ENCODE data around the gene FAM98C.

Gene FAM98C

DNA sequence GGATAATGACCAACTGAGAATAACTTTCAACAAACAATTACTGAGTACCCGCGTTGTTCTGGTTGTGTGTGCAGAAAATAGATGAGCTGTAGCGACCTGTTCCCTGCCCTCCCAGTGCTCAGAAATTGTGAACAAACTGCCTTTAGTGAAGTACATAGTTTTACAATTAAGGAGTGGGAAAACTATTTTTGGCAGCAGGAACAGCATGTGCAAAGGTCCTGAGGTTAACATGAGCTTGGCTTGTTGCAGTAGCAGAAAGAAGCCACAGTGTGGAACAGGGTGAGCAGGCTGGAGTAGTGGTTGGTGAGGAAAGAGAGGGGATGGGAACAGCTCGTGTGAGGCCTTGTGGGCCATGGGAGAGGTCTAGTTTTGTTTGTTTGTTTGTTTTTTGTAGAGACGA is 46.6 kb downstream of the FAM98C start:
- TF ChIP-seq, protein P1, sequence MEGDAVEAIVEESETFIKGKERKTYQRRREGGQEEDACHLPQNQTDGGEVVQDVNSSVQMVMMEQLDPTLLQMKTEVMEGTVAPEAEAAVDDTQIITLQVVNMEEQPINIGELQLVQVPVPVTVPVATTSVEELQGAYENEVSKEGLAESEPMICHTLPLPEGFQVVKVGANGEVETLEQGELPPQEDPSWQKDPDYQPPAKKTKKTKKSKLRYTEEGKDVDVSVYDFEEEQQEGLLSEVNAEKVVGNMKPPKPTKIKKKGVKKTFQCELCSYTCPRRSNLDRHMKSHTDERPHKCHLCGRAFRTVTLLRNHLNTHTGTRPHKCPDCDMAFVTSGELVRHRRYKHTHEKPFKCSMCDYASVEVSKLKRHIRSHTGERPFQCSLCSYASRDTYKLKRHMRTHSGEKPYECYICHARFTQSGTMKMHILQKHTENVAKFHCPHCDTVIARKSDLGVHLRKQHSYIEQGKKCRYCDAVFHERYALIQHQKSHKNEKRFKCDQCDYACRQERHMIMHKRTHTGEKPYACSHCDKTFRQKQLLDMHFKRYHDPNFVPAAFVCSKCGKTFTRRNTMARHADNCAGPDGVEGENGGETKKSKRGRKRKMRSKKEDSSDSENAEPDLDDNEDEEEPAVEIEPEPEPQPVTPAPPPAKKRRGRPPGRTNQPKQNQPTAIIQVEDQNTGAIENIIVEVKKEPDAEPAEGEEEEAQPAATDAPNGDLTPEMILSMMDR (IDR thresholded peaks at IDR 0.05; ENCODE audit: unreplicated experiment in 3 of 3) = no peak
- H3K9me3 Mint-ChIP-seq = no peaks in the 10 kb centered on the region
- no peak overlapping the region for H3K4me3 Mint-ChIP-seq
- H3K36me3 Mint-ChIP-seq (ENCODE audit: low read depth) = peaks cover 8% of the 10 kb centered on the region
- no peaks in the 10 kb centered on the region for H3K4me1 Mint-ChIP-seq
- no peak overlapping the region for H3K27ac Mint-ChIP-seq
- H3K27me3 Mint-ChIP-seq (ENCODE audit: low read depth) = no peaks in the 10 kb centered on the region

DNA sequence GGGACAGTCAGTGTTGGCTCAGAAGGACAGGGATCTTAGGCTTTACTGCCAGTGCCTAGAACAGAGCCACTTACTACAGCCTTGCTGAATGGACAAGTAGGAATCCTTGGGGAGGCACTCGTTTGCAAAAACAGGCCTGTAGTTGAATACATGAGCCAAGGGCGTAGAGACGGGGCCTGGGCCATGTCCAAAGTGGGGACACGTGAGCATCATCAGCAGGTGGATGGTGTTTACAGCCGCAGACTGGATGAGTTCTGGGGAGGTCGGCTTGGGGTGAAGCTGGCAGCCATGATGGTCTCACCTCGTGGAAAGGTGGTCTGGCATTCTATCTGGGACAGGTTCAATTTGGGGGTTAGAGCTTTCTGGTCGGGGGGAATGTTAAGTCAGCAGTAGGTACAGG is 48.1 kb downstream of the FAM98C start:
- H3K4me3 Mint-ChIP-seq = no peak overlapping the region
- peaks cover 8% of the 10 kb centered on the region for H3K36me3 Mint-ChIP-seq (ENCODE audit: low read depth)
- TF ChIP-seq, protein P1 (IDR thresholded peaks at IDR 0.05; ENCODE audit: unreplicated experiment in 3 of 3) = no peak
- no peaks in the 10 kb centered on the region for H3K4me1 Mint-ChIP-seq
- no peaks in the 10 kb centered on the region for H3K27me3 Mint-ChIP-seq (ENCODE audit: low read depth)
- H3K9me3 Mint-ChIP-seq = no peaks in the 10 kb centered on the region
- no peak overlapping the region for H3K27ac Mint-ChIP-seq

DNA sequence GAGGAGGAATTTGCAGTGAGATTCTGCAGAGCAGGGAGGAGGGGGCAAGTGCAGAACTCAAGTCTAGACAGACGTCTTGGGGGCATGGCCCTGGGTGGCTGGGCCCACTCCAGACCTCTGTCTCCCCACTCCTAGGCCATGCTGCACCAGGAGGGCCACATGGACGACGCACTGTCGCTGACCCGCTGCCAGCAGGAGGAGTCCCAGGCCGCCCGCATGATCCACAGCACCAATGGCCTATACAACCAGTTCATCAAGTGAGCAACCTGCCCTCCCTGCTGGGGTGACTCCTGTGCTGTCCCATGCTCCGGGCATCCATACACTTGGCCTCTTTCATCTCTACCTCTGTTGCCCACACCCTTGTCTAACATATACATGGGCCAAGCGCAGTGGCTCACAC is 48.7 kb downstream of the FAM98C start:
- Mint-ChIP-seq H3K4me3 (no peak overlapping the region), H3K27ac (no peak overlapping the region)

DNA sequence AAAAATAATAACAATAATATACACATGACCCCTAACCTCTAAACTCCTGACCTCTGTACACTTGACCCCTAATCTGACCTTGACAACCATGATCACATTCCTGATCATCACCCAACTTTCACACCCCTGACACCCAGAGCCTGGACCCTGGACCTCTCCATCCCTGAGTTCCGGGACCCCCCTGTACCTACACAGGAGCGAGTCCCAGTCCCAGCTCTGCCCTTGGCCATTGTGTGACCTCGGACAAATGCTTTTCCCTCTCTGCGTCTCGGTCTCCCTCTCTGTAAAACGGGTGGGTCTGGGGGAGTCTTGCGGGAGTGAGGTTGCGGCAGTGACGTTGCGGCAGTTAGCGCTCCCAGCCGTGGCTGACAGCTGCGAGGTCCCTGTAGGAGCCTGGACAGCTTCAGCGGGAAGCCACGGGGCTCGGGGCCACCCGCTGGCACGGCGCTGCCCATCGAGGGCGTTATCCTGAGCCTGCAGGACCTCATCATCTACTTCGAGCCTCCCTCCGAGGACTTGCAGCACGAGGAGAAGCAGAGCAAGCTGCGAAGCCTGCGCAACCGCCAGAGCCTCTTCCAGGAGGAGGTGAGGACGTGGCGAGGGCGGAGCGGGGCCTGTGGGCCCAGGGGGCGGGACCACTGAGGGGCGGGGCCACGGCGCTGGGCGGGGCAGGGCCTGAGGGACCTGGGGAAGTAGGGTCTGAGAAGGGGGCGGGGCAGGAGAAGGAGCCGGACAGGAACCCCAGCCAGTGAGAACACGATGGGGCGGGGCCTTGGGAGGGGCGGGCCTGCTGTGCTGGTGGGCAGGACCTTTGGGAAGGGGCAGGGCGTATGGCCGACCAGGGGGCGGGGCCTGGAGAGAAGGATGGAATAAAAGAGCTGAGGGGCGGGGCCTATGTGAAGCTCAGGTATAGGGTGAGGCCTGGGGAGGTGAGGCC is 49.8 kb downstream of the FAM98C start:
- H3K27ac Mint-ChIP-seq = no peak overlapping the region
- peaks cover 17% of the 10 kb centered on the region for H3K36me3 Mint-ChIP-seq (ENCODE audit: low read depth)
- no peaks in the 10 kb centered on the region for H3K9me3 Mint-ChIP-seq
- no peak overlapping the region for H3K4me3 Mint-ChIP-seq
- no peaks in the 10 kb centered on the region for H3K4me1 Mint-ChIP-seq
- TF ChIP-seq, protein P1 (IDR thresholded peaks at IDR 0.05; ENCODE audit: unreplicated experiment in 3 of 3) = no peak
- no peaks in the 10 kb centered on the region for H3K27me3 Mint-ChIP-seq (ENCODE audit: low read depth)

More for the DNA sequence above, 48.7 kb downstream of the FAM98C start:
- no peaks in the 10 kb centered on the region for H3K27me3 Mint-ChIP-seq (ENCODE audit: low read depth)
- no peaks in the 10 kb centered on the region for H3K4me1 Mint-ChIP-seq
- TF ChIP-seq, protein P1 (IDR thresholded peaks at IDR 0.05; ENCODE audit: unreplicated experiment in 3 of 3) = no peak
- peaks cover 8% of the 10 kb centered on the region for H3K36me3 Mint-ChIP-seq (ENCODE audit: low read depth)
- H3K9me3 Mint-ChIP-seq = no peaks in the 10 kb centered on the region

DNA sequence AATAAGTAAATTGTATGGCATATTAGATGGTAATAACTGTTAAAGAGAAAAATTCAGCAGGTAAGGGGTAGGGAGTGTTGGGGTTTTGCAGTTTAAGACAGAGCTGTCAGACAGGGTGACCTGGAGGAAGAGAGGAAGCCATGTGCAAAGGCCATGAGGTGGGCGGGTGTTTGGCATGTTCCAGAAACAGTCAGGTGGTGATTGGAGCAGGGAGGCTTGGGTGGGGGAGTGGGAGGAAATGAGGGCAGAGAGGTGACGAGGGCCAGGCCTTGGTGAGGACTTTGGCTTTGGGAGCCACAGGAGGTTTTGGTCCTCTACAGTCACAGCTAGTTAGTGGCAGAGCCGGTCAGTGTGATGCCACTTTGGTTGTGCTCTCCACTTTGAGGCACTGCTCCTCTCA is 50.7 kb downstream of the FAM98C start:
- no peaks in the 10 kb centered on the region for H3K4me1 Mint-ChIP-seq
- no peak overlapping the region for H3K4me3 Mint-ChIP-seq
- H3K36me3 Mint-ChIP-seq (ENCODE audit: low read depth) = peaks cover 19% of the 10 kb centered on the region
- H3K9me3 Mint-ChIP-seq = no peaks in the 10 kb centered on the region
- no peak overlapping the region for H3K27ac Mint-ChIP-seq
- TF ChIP-seq, protein P1 (IDR thresholded peaks at IDR 0.05; ENCODE audit: unreplicated experiment in 3 of 3) = no peak
- H3K27me3 Mint-ChIP-seq (ENCODE audit: low read depth) = no peaks in the 10 kb centered on the region

DNA sequence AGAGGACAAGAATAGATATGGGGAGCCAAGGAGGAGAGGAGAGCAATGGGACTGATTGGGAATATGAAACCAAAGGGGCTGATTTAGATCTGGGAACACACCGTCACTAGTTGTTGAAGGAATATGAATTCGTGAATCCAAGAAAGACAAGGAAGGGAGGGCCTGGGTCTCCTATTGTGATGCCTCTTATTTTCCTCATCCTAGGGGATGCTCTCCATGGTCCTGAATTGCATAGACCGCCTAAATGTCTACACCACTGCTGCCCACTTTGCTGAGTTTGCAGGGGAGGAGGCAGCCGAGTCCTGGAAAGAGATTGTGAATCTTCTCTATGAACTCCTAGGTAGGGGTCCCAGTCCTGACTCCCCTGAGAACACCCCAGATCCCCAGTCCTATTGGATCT is 52.1 kb downstream of the FAM98C start:
- TF ChIP-seq, protein P1 (IDR thresholded peaks at IDR 0.05; ENCODE audit: unreplicated experiment in 3 of 3) = no peak
- peaks cover 21% of the 10 kb centered on the region for H3K36me3 Mint-ChIP-seq (ENCODE audit: low read depth)
- no peak overlapping the region for H3K4me3 Mint-ChIP-seq
- H3K27ac Mint-ChIP-seq = no peak overlapping the region
- H3K9me3 Mint-ChIP-seq = no peaks in the 10 kb centered on the region
- no peaks in the 10 kb centered on the region for H3K27me3 Mint-ChIP-seq (ENCODE audit: low read depth)
- H3K4me1 Mint-ChIP-seq = no peaks in the 10 kb centered on the region

All from nephron (organoid).